ENCODE results near the gene GTF2H2.
"Not testable (repeated sequence)": the region's sequence is repeated elsewhere in the genome, so short reads cannot be mapped to it uniquely, and the experiment has no call there.

GTF2H2 gene

DNA sequence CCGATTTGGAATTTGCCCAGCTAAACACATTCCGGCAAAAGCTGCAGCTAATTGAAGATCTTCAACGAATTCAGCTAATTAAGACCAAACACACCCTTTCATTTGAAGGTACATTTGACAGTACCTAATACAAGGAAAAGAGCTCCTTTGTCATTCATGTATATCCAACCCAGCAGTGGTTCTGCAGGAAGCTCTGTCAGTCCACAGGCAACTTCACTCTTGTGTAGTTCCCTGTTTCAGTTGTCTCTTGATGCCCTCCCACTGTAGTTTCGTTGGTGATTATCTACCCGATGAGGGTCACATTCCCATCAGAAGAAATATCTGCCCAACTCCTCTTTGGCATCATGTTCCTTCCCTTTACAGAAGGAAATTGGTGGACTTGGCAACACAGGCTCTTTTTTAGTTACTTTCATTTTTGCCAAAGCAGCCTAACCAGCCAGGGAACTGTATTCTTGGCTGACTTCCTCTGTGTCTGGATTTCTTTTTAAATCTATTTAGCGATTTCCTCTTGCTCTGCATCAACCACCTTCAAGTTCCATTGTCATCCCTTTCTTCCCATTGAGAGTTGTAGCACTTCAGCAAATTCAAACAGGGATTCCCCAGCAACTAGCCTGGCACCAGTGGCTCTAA is 49.0 kb downstream of the GTF2H2 start:
- DNase-seq (ENCODE audit: low read depth); H3K4me3 ChIP-seq (ENCODE audit: low read depth, low read length): not testable (repeated sequence)

DNA sequence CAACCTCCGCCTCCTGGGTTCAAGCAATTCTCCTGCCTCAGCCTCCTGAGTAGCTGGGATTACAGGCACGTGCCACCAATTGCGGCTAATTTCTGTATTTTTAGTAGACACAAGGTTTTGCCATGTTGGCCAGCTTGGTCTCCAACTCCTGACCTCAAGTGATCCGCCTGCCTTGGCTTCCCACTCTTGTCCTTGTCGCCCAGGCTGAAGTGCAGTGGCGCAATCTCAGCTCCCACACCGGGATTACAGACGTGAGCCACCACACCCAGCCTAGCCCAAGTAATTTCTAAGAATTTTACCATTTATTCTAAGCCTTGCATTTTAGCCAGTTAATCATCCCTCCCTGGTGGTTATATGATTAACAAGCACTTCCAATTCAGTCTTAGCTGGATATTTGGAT is 53.3 kb downstream of the GTF2H2 start:
- no peak overlapping the region for H3K4me3 ChIP-seq (ENCODE audit: low read depth, low read length)
- DNase-seq (ENCODE audit: low read depth), result no peak
- TF ChIP-seq, protein P1, sequence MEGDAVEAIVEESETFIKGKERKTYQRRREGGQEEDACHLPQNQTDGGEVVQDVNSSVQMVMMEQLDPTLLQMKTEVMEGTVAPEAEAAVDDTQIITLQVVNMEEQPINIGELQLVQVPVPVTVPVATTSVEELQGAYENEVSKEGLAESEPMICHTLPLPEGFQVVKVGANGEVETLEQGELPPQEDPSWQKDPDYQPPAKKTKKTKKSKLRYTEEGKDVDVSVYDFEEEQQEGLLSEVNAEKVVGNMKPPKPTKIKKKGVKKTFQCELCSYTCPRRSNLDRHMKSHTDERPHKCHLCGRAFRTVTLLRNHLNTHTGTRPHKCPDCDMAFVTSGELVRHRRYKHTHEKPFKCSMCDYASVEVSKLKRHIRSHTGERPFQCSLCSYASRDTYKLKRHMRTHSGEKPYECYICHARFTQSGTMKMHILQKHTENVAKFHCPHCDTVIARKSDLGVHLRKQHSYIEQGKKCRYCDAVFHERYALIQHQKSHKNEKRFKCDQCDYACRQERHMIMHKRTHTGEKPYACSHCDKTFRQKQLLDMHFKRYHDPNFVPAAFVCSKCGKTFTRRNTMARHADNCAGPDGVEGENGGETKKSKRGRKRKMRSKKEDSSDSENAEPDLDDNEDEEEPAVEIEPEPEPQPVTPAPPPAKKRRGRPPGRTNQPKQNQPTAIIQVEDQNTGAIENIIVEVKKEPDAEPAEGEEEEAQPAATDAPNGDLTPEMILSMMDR (IDR thresholded peaks at IDR 0.05; ENCODE audit: insufficient read depth, low read depth, low read length, missing control alignments), result no peak

DNA sequence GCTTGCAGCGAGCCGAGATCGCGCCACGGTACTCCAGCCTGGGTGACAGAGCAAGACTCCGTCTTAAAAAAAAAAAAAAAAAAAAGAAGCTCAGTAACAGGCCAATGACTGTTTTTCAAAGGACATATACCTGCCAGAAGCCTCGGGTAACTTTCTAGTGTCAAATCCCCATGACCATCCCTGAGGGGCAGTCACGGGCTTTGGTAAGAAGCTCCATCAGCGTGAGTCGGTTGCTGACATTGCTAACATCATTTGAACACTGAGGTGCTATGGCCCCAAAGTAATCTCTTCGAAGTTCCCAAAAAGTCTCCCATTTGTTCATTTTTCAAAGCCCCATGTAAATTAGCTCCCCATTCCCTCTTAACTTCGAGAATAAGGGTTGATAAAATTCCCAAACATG is 53.9 kb downstream of the GTF2H2 start:
- TF ChIP-seq, protein P1 (IDR thresholded peaks at IDR 0.05; ENCODE audit: insufficient read depth, low read depth, low read length, missing control alignments), result no peak
- no peak overlapping the region for H3K4me3 ChIP-seq (ENCODE audit: low read depth, low read length)
- no peak for DNase-seq (ENCODE audit: low read depth)

DNA sequence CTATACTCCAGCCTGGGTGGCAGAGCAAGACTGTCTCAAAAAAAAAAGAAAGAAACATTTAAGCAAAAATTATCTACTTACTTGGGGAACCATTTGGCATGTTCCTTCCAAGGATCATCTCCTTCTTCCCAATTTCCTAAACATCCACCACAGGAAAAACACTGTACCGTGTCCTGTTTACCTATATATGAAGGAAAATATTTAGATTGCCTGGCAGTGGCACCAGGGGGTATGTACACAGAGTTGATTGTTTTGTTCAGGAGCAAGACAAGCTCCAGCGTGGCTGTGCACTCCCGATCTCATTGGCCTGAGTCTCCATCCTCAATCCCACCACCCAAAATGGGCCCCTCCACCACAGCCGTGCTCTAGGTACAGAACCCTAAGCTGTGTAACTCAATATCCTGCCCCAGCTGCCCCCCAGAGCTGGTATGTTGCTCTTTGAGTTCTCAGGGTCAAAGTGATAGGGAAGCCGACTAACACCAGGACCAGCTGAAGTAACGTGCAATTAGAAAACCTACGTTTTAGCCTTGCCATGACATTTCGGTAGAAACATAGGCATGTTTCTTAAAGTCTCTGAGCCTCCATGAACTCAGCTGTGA is 56.2 kb downstream of the GTF2H2 start:
- TF ChIP-seq, protein P1 (IDR thresholded peaks at IDR 0.05; ENCODE audit: insufficient read depth, low read depth, low read length, missing control alignments), result no peak
- H3K4me3 ChIP-seq (ENCODE audit: low read depth, low read length), result no peak overlapping the region
- DNase-seq (ENCODE audit: low read depth), result no peak

DNA sequence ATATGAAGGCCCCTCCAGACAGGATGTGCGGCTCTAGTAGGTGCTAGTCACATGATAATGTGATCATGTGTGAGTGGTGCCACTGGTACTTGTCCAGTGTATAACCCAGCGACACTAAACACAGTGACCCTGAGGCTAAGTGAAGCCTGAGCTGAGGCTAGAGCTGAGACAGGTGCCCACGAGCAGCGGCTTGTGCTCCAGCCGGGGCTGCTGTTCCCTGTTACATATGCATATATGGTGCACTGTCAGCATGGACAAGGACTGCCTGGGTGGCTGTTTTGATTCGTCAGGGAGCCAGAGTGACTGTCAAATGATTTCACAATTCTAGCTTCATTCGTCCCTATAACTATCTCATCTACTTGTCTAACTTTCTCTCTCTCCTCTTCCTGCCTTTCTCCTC is 60.5 kb downstream of the GTF2H2 start:
- DNase-seq (ENCODE audit: low read depth); H3K4me3 ChIP-seq (ENCODE audit: low read depth, low read length): not testable (repeated sequence)
